GM10847 (cell line): ENCODE results near the gene SCGB1C1.

Experiments
- POLR2A ChIP-seq: IDR thresholded peaks from 2 replicates; pipeline ENCODE4 v1.6.1; 2011; ENCODE audit not compliant: insufficient read length; ENCODE audit errors: extremely low read depth

The SCGB1C1 gene

GRCh38 chr11:235180-235579 is 42.3 kb downstream of the SCGB1C1 start:
- TF ChIP-seq POLR2A = no peak

DNA sequence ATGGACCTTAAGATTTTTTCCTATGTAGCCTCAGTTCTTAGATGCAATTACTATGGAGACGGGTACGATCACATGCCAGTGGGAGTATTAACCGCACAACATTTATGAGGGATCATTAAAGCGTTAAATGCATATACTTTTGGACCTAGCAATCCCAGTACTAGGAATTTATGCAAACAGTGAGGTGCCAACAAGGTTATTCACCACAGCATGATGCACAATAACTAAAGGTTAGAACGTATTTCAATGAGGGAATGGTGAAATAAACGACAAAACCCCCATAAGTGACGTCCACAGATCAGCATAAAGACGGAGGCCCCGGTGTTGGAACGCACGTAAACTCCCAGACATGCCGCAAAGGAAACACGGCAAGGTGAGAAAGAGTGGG is 42.7 kb downstream of the SCGB1C1 start:
- TF ChIP-seq POLR2A = no peak

DNA sequence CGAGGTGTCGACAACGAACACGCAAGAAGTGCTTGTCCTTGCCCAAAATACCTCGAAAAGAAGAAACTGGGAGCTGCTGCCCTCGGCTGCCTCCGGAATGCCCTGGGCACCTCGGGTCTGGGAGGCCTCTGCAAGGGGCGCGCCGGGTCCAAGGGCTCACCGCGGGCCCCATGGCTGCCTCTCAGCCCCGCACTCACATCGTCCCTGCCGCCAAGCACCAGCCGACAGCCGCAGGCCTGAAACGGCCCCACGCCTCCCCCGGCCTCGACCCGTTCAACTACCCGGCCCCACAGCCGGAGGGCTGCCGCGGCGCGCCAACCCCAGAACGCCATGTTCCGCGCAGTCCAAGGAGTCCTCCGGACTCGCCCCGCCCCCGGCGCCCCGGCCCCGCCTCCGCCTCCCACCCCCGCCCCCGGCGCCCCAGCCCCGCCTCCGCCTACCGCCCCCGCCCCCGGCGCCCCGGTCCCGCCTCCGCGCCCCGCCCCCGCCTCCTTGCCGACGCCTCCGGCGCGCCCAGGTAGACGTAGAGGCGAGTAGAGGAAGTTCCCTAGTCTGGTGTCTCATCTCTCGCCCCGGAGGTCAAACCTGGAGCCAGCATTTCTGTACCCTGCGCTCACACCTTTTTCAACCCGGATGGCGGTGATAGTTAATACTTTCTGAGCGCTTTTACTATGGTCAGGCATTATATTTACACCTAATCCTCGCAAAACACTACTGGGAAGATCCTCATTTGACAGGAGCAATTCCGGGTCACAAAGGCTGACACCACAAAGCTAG is 43.3 kb downstream of the SCGB1C1 start, which contains the start of gene SIRT3:
SIRT3 (minus strand) TSS at position 346 of the 777 bp plus-strand sequence; CDS start at position 332, 14 bp downstream.
- peak; percentile 74 for TF ChIP-seq POLR2A

GRCh38 chr11:236774-237767 is 44.2 kb downstream of the SCGB1C1 start, which contains the start of gene PSMD13:
TSS of gene PSMD13 (plus strand) at chr11:236976. CDS start at chr11:237050, 74 bp downstream.
- peak; percentile 66 for TF ChIP-seq POLR2A

GRCh38 chr11:240315-240714 is 47.4 kb downstream of the SCGB1C1 start:
- TF ChIP-seq POLR2A = no peak

- no peak for TF ChIP-seq POLR2A
These were observed 48.8 kb downstream of the SCGB1C1 start for GRCh38 chr11:241634-242033.
